NCI-H226 (cell line): Measurements from ENCODE around the gene TNNI2.

Experiments used
- DNase-seq: peaks from one replicate; pipeline ENCODE4 v3.0.0-alpha.2; 2015

TNNI2 gene

DNA sequence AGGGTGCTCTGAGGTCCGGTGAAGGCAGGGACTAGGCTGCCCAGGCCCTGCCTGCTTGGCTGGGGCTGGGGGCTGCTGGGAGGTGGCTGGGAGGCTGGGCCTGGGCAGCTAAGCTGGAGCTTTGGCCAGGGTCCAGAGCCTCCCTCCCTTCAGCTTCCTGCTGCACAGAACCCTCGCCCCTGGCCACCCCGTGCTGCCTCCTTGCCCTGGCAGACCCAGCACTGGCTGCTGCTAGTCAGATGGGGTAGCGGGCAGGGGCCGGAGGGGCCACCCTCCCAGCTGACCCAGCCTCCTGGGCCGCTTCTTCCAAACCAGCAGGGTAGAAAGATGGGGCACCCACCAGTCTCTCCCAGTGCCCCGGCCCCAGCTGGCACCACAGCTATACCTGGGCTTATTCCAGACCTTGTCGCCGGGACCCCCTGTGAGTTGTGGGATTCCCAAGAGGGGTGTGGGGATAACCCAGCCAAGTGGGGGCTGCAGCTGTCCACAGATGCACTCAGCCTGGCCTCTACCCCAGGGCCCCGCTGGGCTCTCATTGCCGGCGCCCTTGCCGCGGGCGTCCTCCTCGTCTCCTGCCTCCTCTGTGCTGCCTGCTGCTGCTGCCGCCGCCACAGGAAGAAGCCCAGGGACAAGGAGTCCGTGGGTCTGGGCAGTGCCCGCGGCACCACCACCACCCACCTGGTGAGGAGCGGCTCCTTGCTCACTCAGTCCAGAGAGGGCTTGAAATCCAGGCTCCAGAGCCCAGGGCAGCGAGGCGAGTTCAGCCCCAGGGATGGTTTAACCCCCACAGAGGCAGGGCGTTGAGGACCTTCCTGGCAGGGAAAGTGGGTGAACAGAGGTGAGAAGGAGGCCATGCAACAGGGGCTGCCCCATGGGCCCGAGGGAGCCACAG is 3.8 kb upstream of the TNNI2 start, which contains the start of gene SYT8:
TSS of gene SYT8 (plus strand) at position 212 of the 892 bp plus-strand sequence. CDS start at position 328, 116 bp downstream.
- DNase-seq: no peak

DNA sequence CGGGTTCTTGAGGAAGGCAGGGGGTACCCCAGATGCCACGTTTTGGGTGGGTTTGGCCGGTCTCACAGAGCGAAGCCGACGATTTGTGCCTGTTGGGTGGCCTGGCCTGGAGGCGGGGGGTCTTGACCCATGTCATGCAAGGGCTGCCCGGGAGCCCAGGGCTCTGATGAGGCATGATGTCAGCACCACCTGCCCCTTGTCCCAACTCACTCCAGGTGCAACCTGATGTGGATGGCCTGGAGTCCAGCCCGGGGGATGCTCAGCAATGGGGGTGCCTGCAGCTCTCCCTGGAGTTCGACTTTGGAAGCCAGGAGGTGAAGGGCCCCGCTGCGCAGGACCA is 3.1 kb upstream of the TNNI2 start:
- no peak for DNase-seq

- DNase-seq: no peak
Measured at GRCh38 chr11:1836011-1836945, 2.5 kb upstream of the TNNI2 start.

DNA sequence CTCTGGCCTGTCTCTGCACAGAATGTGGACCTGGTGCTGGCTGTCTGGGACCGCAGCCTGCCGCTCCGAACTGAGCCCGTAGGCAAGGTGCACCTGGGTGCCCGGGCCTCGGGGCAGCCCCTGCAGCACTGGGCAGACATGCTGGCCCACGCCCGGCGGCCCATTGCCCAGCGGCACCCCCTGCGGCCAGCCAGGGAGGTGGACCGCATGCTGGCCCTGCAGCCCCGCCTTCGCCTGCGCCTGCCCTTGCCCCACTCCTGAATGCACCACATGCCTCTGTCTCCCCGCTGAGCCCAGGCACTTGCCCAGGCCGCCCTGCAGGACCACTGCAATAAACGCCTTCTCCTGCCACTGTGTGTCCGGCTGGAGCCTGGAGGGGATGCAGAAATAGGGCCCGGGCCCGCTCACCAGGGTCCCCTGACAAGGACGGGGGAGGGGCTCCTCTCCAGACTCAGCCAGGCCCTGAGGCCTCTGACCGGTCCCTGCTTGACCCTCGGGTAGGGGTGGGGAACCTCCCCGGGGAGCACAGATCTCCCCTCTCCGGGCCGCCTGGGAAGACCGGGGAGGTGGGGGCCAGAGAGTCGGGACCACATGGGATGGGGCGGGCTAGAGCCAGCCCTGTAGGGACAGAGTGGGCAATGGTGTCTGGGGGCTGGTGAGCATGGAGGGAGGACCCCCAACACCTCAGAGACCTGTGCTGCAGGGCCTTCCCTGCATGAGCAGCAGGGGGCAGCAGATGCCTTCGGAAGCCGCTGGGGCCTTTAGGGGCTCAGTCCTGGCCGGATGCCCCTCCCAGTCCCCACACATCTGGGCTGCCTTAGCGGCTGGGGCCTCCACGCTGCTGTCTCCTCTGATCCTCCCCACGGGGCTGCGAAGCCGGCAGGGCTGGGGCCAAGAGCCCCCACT is 1.4 kb upstream of the TNNI2 start:
- no peak for DNase-seq

DNA sequence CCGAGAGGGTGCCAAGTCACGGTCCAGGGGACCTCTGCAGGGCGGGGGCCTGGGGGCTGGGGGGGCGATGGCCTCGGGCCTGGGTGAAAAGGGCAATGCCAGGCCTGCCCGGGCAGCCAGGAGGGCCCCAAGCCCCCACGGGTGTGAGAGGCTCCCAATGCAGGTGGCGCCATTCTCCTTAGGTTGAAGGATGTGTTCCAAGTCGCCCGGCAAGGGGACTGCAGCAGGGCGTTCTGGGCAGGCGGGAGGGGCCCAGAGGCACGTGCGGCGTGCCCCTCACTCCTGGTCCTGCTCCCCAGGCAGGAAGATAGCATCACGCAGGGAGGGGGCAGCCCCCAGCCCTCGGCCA is 730 bp upstream of the TNNI2 start:
- no peak for DNase-seq

DNA sequence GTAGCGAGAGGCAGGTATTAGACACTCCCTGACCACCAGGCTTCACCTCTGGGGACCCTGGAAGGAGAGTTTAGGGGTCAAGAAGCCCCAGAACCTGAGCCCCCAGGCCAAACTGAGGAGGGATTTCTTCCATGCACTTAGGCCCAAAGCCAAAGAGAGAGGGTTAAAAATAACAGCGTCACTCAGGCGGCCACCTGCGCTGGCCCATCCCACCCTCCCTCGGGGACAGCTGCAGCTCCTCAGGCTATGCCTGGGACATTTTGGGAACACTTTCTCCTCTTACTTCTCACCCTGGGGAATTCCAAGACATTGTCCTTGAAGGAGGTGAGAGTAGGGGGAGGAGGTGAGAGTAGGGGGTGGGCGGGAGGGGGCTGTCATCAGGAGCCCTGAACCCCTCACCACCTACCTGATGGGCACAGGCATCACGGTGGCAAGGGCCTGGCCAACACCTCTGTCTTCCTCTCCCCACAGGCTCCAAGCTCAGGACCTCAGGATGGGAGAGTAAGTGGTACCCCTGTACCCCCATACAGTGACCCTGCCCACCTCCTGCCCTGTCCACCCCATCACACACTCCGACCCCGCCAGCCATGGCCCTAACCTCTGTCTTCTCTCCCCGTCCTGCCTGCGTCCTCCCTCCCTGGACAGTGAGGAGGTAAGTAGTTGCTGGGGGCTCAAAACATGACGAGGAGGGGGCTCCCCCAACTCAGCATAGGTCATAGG is 583 bp downstream of the TNNI2 start:
- no peak for DNase-seq

DNA sequence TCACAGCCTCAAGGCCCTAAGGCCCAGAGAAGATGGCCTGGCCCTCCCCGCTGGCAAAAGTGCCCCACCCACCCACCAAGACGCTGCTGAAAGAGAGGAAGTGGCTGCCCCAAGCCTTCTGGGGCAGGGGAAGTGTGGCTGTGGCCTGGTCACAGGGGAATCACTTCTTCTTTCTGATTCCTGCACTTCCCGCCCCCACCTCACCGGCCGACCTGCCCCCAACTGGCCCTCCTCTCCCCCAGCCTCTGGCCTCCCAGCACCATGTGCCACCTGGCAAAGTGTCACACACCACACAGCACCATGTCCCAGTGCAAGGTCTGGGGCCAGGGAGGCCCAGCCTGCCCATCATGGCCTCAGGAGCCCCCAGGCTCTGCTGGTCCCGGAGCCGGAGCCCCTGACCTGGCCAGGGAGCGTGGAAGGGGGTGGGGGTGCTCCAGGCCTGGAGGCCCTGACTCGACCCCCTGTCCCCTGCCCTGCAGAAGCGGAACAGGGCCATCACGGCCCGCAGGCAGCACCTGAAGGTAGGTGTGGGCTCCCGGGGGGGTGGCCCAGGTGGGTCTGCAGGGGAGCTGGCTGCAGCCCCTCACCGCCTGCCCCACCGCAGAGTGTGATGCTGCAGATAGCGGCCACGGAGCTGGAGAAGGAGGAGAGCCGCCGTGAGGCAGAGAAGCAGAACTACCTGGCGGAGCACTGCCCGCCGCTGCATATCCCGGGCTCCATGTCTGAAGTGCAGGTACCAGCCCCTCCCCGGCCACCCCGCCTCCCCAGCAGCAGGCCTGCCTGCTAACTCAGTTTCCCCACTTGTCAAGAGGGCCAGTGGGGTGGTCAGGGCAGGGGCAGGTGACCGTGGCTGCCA is 1.4 kb downstream of the TNNI2 start:
- DNase-seq: no peak

DNA sequence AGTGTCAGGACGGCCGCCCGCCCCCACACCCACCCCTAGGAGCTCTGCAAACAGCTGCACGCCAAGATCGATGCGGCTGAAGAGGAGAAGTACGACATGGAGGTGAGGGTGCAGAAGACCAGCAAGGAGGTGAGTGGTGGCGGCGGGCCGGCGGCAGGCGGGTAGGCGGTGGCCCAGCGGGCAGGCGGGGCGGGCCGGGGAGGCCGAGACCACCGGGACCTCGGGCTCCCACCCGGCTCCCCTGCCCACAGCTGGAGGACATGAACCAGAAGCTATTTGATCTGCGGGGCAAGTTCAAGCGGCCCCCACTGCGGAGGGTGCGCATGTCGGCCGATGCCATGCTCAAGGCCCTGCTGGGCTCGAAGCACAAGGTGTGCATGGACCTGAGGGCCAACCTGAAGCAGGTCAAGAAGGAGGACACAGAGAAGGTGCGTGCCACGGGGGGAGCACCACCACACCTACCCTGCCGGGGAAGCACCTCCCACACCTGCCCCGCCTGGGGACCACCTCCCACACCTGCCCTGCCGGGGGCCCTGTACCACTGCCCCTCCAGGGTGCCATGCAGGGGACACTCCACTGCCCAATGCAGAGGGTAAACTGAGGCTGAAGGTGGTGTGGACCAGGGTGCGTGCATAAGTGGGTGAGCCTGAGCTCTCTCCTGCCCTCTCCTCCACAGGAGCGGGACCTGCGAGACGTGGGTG is 2.1 kb downstream of the TNNI2 start:
- no peak for DNase-seq

- no peak for DNase-seq
Measured at GRCh38 chr11:1841511-1842148, 2.8 kb downstream of the TNNI2 start.

DNA sequence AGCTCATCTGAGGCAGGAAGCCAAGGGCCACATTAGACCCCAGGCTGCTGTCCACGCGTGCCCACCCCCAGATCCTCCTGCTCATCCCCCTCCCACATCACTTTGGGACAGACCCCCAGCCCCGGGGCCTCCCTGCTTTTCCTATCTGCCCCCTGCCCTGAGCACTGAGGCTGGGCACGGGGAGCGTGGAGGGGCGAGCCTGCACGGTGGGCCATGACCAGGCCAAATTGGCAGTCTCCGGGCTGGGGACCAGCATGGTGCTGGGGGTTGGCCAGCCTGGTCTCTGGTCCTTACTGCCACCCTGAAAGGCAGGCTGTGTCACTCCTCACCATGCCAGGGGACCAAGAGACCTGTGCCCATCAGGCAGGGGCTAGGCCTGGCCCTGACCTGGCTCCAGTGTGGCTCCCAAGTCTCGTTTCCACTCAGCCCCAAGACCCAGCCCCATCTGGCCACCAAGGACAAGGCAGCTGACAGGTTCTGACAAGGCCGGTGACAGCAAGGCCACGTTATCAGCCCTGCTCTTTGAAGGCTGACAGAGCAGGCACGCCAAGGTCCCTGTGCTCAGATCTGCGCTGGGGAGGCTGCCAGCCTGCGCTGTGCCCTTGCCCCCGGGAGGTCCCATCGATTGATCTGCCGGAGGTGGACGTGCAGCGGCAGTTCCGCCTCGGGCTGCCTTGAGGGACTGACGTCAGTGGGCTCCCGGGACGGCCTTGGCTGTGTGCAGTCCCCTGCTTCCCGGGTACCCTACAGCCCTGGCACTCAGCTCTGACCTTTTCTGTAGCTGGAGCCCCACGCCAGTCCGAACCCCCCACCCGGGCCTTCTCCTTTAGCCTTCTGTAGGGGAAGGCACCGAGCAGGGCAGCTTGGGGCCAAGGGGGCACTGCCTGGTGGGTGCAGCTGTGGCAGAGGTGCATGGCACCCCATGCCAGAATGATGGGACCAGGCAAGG is 3.6 kb downstream of the TNNI2 start:
- DNase-seq: no peak

GRCh38 chr11:1843098-1843473 is 4.3 kb downstream of the TNNI2 start:
- DNase-seq: no peak

GRCh38 chr11:1843796-1844195 is 5.0 kb downstream of the TNNI2 start:
- DNase-seq: no peak

- no peak for DNase-seq
Measured at GRCh38 chr11:1844221-1845094, 5.7 kb downstream of the TNNI2 start.

DNA sequence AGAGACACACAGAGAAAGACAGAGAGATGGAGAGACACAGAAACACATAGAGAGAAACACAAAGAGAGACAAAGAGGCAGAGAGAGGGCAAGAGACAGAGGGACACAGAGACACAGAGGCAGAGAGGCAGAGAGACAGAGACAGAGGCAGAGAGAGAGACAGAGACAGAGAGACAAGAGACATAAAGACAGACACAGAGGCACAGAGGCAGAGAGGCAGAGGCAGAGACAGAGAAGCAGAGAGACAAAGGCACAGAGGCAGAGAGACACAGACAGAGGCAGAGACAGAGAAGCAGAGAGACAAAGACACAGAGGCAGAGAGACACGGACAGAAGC is 6.3 kb downstream of the TNNI2 start:
- DNase-seq: no peak

GRCh38 chr11:1845561-1846452 is 7.0 kb downstream of the TNNI2 start:
- DNase-seq: no peak

DNA sequence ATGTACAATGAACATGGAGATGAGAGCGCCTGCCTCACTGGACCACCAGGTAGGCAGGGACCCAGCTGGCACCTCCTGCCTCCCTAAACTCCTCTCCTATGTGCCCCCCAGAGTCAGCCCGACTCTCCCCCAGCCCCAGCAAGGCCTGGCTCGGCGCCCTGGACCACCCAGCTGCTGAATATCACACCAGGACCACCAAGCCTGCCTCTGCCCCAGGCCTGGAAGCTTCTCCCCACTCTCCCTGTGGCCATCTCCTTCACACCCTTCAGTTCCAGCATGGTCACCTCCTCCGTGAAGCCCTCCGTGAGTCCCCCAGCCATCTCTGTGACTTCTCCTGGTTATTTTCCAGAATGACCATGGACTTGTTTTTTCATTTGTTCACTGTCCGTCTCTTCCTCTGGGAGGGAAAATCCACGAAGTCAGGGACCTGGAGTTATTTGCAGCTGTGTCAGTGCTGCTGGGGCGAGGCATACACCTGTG is 7.7 kb downstream of the TNNI2 start:
- DNase-seq: no peak
